AG09319 (cell line): Measurements from ENCODE around the gene ATP6V1G1.

Experiments
- DNase-seq: peaks from one replicate; pipeline ENCODE4 v3.0.0-alpha.2; 2010; ENCODE audit warnings: low read depth; ENCODE audit errors: extremely low read depth
- TF ChIP-seq, protein P1 (sequence below): IDR thresholded peaks from 2 replicates; pipeline ENCODE4 v1.5.1; 2011; ENCODE audit warnings: low read depth, mild to moderate bottlenecking, inconsistent platforms, low read length, moderate library complexity

The ATP6V1G1 gene

DNA sequence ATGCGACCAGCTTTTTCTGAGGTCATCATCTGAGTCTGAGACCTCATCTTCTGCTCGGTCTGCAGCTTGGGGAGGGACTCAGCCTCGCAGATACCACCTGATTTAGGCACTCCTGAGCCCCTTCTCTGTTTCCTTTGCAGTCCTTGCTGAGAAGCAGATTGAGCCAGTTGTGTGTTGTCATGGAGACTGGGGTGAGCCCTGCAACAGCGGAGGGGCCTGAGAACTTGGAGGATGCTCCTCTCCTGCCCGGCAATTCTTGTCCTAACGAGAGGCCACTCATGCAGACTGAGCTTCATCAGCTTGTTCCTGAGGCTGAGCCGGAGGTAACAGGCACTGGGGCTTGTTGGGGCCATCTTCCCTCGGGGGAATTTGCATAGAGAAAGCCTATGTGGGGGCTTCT lies 50.8 kb downstream of the ATP6V1G1 start:
- DNase-seq: no peak
- TF ChIP-seq, protein P1, sequence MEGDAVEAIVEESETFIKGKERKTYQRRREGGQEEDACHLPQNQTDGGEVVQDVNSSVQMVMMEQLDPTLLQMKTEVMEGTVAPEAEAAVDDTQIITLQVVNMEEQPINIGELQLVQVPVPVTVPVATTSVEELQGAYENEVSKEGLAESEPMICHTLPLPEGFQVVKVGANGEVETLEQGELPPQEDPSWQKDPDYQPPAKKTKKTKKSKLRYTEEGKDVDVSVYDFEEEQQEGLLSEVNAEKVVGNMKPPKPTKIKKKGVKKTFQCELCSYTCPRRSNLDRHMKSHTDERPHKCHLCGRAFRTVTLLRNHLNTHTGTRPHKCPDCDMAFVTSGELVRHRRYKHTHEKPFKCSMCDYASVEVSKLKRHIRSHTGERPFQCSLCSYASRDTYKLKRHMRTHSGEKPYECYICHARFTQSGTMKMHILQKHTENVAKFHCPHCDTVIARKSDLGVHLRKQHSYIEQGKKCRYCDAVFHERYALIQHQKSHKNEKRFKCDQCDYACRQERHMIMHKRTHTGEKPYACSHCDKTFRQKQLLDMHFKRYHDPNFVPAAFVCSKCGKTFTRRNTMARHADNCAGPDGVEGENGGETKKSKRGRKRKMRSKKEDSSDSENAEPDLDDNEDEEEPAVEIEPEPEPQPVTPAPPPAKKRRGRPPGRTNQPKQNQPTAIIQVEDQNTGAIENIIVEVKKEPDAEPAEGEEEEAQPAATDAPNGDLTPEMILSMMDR: no peak

DNA sequence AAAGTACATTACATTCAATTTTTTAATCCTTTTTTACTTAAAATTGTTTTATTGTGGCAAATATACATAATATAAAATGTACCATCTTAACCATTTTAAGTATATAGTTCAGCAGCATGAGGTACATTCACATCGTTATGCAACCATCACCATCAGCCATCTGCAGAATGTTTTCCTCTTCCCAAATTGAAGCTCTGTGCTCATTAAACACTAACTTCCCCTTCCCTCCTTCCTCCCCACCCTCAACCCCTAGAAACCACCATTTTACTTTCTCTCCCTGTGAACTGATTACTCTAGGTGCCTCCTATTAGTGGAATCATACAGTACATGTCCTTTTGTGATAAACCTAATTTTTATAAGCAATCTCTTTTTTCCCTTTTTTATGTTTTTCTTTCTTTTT lies 54.4 kb downstream of the ATP6V1G1 start:
- DNase-seq: no peak

DNA sequence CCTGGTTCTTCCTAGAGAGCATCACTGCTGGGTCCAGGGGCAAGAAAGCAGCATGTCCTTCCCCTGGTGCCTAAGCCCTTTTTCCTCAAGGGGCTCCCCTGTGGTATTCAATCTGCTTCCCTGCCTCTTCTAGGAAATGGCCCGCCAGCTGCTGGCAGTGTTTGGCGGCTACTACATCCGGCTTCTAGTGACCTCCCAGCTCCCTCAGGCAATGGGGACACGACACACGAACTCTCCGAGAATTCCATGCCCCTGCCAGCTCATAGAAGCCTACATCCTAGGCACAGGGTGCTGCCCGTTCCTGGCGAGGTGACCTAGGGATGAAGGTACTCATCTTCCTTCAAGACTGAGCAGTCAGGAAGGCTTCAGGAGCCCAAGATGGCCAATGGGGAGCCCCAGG lies 55.4 kb downstream of the ATP6V1G1 start:
- TF ChIP-seq, protein P1: no peak

More for the DNA sequence above, 54.4 kb downstream of the ATP6V1G1 start:
- TF ChIP-seq, protein P1: no peak

DNA sequence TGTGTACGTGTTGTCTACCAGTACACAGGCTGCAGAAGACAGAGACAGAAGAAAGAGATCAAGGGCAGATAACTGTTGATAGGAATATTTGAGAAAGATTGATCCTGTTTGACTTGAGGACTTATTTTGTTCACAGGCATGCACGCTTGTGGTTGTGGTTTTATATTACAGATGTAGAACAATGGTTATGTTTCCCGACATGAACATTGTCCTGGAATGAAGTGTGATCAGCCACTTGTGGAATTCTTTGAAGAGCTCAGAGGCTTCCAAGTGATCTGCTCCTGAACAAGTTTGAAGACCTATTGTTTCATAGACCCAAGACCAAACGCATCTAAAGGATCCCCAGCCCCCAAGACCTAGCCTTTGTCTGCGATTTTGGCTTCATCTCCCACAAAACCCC lies 56.3 kb downstream of the ATP6V1G1 start:
- TF ChIP-seq, protein P1: no peak
- DNase-seq: no peak

More for the DNA sequence above, 55.4 kb downstream of the ATP6V1G1 start:
- no peak for DNase-seq
